DND-41 (cell line): ENCODE results near the gene OTOP3.

Experiments
- ATAC-seq: fragments of 200-7000 bp; cut with Tn5 transposase; 3 replicates; pipeline ENCODE4 v1.9.1; 2021; ENCODE audit warnings: low read depth; ENCODE audit not compliant: insufficient read depth
- DNase-seq: peaks from one replicate; pipeline ENCODE4 v3.0.0-alpha.2; 2020
- H2AFZ ChIP-seq: 2 replicates; pipeline ENCODE4 v1.6.0; 2012; ENCODE audit warnings: low read depth, low read length
- H3K27ac ChIP-seq: 2 replicates; pipeline ENCODE4 v1.5.1; 2012; ENCODE audit warnings: low read length, inconsistent platforms
- H3K27me3 ChIP-seq: fragments of 200-600 bp; sonication (generic); 2 replicates; pipeline ENCODE4 v1.6.0; 2012; ENCODE audit warnings: low read length, mild to moderate bottlenecking, inconsistent platforms; ENCODE audit not compliant: insufficient read depth, poor library complexity
- H3K36me3 ChIP-seq: 2 replicates; pipeline ENCODE4 v1.5.1; 2012; ENCODE audit warnings: low read length, inconsistent platforms; ENCODE audit not compliant: insufficient read depth
- H3K4me1 ChIP-seq: 2 replicates; pipeline ENCODE4 v1.5.1; 2012; ENCODE audit warnings: mild to moderate bottlenecking, low read length; ENCODE audit not compliant: insufficient read depth
- H3K4me2 ChIP-seq: 2 replicates; pipeline ENCODE4 v1.6.0; 2012; ENCODE audit warnings: mild to moderate bottlenecking, moderate library complexity, low read length, inconsistent platforms; ENCODE audit not compliant: insufficient read depth
- H3K4me3 ChIP-seq, 2 experiments: fragments of 200-600 bp in 1 of 2; shearing (Covaris generic) in 1 of 2; 2 replicates each; pipeline ENCODE4 v1.5.1; 2012 to 2016; ENCODE audit warnings: inconsistent platforms in 2 of 2, low read length in 2 of 2, mild to moderate bottlenecking in 2 of 2, low read depth in 1 of 2, moderate library complexity in 1 of 2
- H3K79me2 ChIP-seq: 2 replicates; pipeline ENCODE4 v1.6.0; 2012; ENCODE audit warnings: low read length, inconsistent platforms; ENCODE audit not compliant: insufficient read depth
- H3K9ac ChIP-seq: 2 replicates; pipeline ENCODE4 v1.6.0; 2012; ENCODE audit warnings: low read depth, mild to moderate bottlenecking, inconsistent platforms, low read length, moderate library complexity
- H3K9me3 ChIP-seq: 2 replicates; pipeline ENCODE4 v1.5.1; 2012; ENCODE audit warnings: low read length, moderate library complexity, mild to moderate bottlenecking, inconsistent platforms; ENCODE audit not compliant: insufficient read depth, severe bottlenecking
- H4K20me1 ChIP-seq: 2 replicates; pipeline ENCODE4 v1.6.0; 2012; ENCODE audit warnings: low read length; ENCODE audit not compliant: insufficient read depth
- EZH2 ChIP-seq: IDR thresholded peaks from 3 replicates; pipeline ENCODE4 v1.6.1; 2012; ENCODE audit warnings: borderline replicate concordance, low read depth, mild to moderate bottlenecking, moderate library complexity, low read length, inconsistent platforms; ENCODE audit not compliant: severe bottlenecking
- TF ChIP-seq, protein P1 (sequence below): IDR thresholded peaks from 2 replicates; pipeline ENCODE4 v1.5.1; 2012; ENCODE audit warnings: borderline replicate concordance, low read length, moderate library complexity, mild to moderate bottlenecking; ENCODE audit not compliant: poor library complexity, severe bottlenecking; ENCODE audit errors: extremely low read depth

Gene OTOP3

DNA sequence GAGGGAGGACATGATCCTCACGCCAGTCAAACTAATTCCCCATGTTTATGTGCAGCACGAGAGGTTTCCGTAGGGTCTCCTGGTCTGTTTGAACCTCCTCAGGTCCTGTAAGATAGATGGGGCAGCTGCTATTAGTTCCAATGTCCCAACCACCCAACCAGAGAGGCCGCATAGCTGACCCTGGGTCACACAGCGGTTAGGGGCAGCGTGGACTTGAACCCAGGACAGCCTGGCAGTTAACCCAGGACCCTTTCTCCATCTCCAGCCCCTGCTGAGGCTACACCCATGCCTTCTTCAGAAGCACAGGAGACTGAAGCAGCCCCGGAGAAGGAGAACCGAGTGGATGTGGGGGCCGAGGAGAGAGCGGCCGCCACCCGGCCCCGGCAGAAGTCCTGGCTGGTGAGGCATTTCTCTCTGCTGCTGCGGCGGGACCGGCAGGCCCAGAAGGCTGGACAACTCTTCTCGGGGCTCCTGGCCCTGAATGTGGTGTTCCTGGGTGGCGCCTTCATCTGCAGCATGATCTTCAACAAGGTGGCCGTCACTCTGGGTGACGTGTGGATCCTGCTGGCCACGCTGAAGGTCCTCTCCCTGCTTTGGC is 5.5 kb downstream of the OTOP3 start:
- ATAC-seq: no peak
- Histone ChIP-seq H4K20me1 (0 out of 2 replicates have a peak, but pooled peaks cover 3% of the 10 kb centered on the region), H3K36me3 (no peaks in the 10 kb centered on the region), H3K4me1 (no peaks in the 10 kb centered on the region), H3K4me3 (no peak overlapping the region), H3K9ac (no peak overlapping the region), H3K4me2 (no peak overlapping the region), H3K27ac (no peak overlapping the region), H3K79me2 (no peaks in the 10 kb centered on the region), H2AFZ (no peak overlapping the region), H3K9me3 (no peaks in the 10 kb centered on the region), H3K27me3 (peaks cover 6% of the 10 kb centered on the region)
- no peak for TF ChIP-seq EZH2
- TF ChIP-seq, protein P1, sequence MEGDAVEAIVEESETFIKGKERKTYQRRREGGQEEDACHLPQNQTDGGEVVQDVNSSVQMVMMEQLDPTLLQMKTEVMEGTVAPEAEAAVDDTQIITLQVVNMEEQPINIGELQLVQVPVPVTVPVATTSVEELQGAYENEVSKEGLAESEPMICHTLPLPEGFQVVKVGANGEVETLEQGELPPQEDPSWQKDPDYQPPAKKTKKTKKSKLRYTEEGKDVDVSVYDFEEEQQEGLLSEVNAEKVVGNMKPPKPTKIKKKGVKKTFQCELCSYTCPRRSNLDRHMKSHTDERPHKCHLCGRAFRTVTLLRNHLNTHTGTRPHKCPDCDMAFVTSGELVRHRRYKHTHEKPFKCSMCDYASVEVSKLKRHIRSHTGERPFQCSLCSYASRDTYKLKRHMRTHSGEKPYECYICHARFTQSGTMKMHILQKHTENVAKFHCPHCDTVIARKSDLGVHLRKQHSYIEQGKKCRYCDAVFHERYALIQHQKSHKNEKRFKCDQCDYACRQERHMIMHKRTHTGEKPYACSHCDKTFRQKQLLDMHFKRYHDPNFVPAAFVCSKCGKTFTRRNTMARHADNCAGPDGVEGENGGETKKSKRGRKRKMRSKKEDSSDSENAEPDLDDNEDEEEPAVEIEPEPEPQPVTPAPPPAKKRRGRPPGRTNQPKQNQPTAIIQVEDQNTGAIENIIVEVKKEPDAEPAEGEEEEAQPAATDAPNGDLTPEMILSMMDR: no peak
- no peak for DNase-seq

DNA sequence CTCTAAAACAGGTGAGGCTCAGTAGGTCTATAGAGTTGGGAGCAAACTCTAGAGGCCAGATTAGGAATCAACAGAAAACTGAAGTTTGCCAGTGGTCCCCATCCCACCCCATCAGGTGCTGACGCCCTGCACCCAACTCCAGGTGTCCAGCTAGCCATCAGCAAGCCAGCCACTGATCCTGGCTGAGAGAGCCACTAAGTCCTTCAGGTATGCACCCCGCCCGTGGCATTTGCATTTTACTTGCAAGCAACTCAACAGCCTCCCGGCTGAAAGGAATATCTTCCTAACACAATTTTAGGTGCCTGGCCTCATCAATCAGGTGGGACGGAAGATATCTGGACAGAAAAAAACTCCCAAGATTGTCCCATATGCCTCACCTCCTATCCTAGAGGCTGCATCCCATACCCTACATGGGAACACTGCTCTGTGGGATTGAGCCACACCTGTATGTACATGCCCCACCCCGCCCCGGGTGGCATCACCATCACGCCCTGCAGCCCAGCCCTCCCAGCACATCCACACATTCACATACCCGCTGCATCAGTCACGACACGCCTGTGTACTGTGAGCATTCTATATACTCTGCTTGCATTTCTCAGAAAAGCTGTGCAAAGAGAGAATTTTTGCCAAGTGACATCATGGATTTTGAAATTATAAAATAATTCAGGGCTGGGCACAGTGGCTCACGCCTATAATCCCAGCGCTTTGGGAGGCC is 8.3 kb downstream of the OTOP3 start:
- no peak for DNase-seq
- no peak for TF ChIP-seq EZH2
- TF ChIP-seq, protein P1: no peak

DNA sequence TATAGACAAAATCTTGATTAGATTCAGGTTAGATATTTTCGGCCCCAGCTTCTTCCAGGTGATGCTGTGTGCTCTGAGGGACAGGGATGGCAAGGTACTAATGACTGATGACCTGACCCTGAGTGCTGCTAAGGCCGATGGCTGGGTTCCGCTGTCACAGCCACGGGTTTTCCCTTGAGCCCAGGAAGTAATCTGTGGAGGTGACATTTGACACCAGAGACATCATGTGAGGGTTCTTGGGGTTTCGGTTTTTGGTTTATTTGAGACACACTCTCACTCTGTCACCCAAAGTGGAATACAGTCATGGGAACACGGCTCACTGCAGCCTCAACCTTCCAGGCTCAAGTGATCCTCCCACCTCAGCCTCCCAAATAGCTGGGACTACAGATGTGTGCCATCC is 9.8 kb downstream of the OTOP3 start:
- no peak overlapping the region for H3K9ac ChIP-seq
- H3K4me3 ChIP-seq: no peak overlapping the region
- no peak overlapping the region for H2AFZ ChIP-seq
- no peaks in the 10 kb centered on the region for H3K4me1 ChIP-seq
- H3K9me3 ChIP-seq: no peaks in the 10 kb centered on the region
- H3K27ac ChIP-seq: no peak overlapping the region
- no peaks in the 10 kb centered on the region for H3K36me3 ChIP-seq
- peaks cover 8% of the 10 kb centered on the region for H3K27me3 ChIP-seq
- TF ChIP-seq, protein P1: no peak
- no peak for TF ChIP-seq EZH2
- no peaks in the 10 kb centered on the region for H3K79me2 ChIP-seq
- no peak overlapping the region for H3K4me2 ChIP-seq
- H4K20me1 ChIP-seq: no peaks in the 10 kb centered on the region
- DNase-seq (no peak), ATAC-seq (no peak)

More for the DNA sequence above, 8.3 kb downstream of the OTOP3 start:
- ATAC-seq: no peak
- Histone ChIP-seq H3K4me3 (no peak overlapping the region), H3K79me2 (no peaks in the 10 kb centered on the region), H3K9ac (no peak overlapping the region), H3K9me3 (no peaks in the 10 kb centered on the region), H3K27ac (no peak overlapping the region), H3K36me3 (no peaks in the 10 kb centered on the region), H3K27me3 (peaks cover 8% of the 10 kb centered on the region), H3K4me2 (no peak overlapping the region), H2AFZ (no peak overlapping the region), H3K4me1 (no peaks in the 10 kb centered on the region), H4K20me1 (no peaks in the 10 kb centered on the region)
